ENCODE results near the gene ANKS1A. TPM values are rescaled to one million over a fixed set of nuclear protein-coding genes. Genes with fewer than 3 reads are reported as not detected.

Gene ANKS1A
- total RNA-seq, 1 donor from 2014 or later = 49.7 TPM

GRCh38 chr6:35068644-35069043, 179.6 kb downstream of the ANKS1A start:
- intact Hi-C loops (cut with DNase I) = no loop called here
- DNase-seq (ENCODE audit: low spot score) (no peak), ATAC-seq (no peak)

- ATAC-seq = no peak
- DNase-seq (ENCODE audit: low spot score) = no peak
- intact Hi-C loops (cut with DNase I) = no loop called here
These were observed 180.2 kb downstream of the ANKS1A start for GRCh38 chr6:35069262-35069661.

GRCh38 chr6:35070111-35070510, 181.1 kb downstream of the ANKS1A start:
- intact Hi-C loops (cut with DNase I) = no loop called here
- DNase-seq (ENCODE audit: low spot score) (no peak), ATAC-seq (no peak)

- intact Hi-C loops (cut with DNase I) = no loop called here
- DNase-seq (ENCODE audit: low spot score) (no peak), ATAC-seq (no peak)
These were observed 182.4 kb downstream of the ANKS1A start for GRCh38 chr6:35071347-35071994.

- no peak for DNase-seq (ENCODE audit: low spot score)
- intact Hi-C loops (cut with DNase I) = no loop called here
- ATAC-seq = peak; percentile 12
These were observed 183.1 kb downstream of the ANKS1A start for GRCh38 chr6:35072051-35072697.

- intact Hi-C loops (cut with DNase I) = no loop called here
- no peak for ATAC-seq
- no peak for DNase-seq (ENCODE audit: low spot score)
These were observed 183.6 kb downstream of the ANKS1A start for GRCh38 chr6:35072698-35073055.

GRCh38 chr6:35073211-35073610, 184.2 kb downstream of the ANKS1A start:
- ATAC-seq (no peak), DNase-seq (ENCODE audit: low spot score) (no peak)
- intact Hi-C loops (cut with DNase I) = no loop called here

GRCh38 chr6:35073766-35074471, 184.9 kb downstream of the ANKS1A start:
- ATAC-seq (no peak), DNase-seq (ENCODE audit: low spot score) (no peak)
- intact Hi-C loops (cut with DNase I) = no loop called here

GRCh38 chr6:35076997-35077712, 188.1 kb downstream of the ANKS1A start:
- ATAC-seq = no peak
- intact Hi-C loops (cut with DNase I) = no loop called here
- peak; percentile 47 for DNase-seq (ENCODE audit: low spot score)

GRCh38 chr6:35077713-35078105, 188.7 kb downstream of the ANKS1A start:
- DNase-seq (ENCODE audit: low spot score) (peak; percentile 26), ATAC-seq (no peak)
- intact Hi-C loops (cut with DNase I) = no loop called here

- intact Hi-C loops (cut with DNase I) = no loop called here
- ATAC-seq = no peak
- peak; percentile 51 for DNase-seq (ENCODE audit: low spot score)
These were observed 189.3 kb downstream of the ANKS1A start for GRCh38 chr6:35078226-35078850.

GRCh38 chr6:35078896-35079295, 189.8 kb downstream of the ANKS1A start:
- DNase-seq (ENCODE audit: low spot score) (peak; percentile 54), ATAC-seq (no peak)
- intact Hi-C loops (cut with DNase I) = no loop called here

GRCh38 chr6:35079311-35080000, 190.4 kb downstream of the ANKS1A start:
- DNase-seq (ENCODE audit: low spot score) (peak; percentile 53), ATAC-seq (no peak)
- intact Hi-C loops (cut with DNase I) = no loop called here

GRCh38 chr6:35080016-35080680, 191.1 kb downstream of the ANKS1A start:
- ATAC-seq (no peak), DNase-seq (ENCODE audit: low spot score) (peak; percentile 38)
- intact Hi-C loops (cut with DNase I) = no loop called here

GRCh38 chr6:35080821-35081425, 191.9 kb downstream of the ANKS1A start:
- intact Hi-C loops (cut with DNase I) = no loop called here
- DNase-seq (ENCODE audit: low spot score) (peak; percentile 56), ATAC-seq (peak; percentile 31)

GRCh38 chr6:35081426-35081851, 192.4 kb downstream of the ANKS1A start:
- ATAC-seq (peak; percentile 63), DNase-seq (ENCODE audit: low spot score) (no peak)
- intact Hi-C loops (cut with DNase I) = no loop called here

- no peak for DNase-seq (ENCODE audit: low spot score)
- intact Hi-C loops (cut with DNase I) = no loop called here
- peak; percentile 32 for ATAC-seq
These were observed 193.1 kb downstream of the ANKS1A start for GRCh38 chr6:35082046-35082732.
